Mesenchymal stem cell (in vitro differentiated cells and primary cell): ENCODE results near the gene SLC39A13. TPM values are rescaled to one million over a fixed set of nuclear protein-coding genes. Genes with fewer than 3 reads are reported as not detected.

ENCODE experiments used
- DNase-seq: peaks from one replicate; pipeline ENCODE4 v3.0.0-alpha.2; 2013
- H2AFZ ChIP-seq: one replicate; pipeline ENCODE4 v1.6.1; 2013; ENCODE audit warnings: low read depth, mild to moderate bottlenecking, control low read depth, inconsistent platforms, low read length, moderate library complexity
- H2AK5ac ChIP-seq: 2 replicates; pipeline ENCODE4 v1.6.1; 2013; ENCODE audit warnings: low read length, moderate library complexity, mild to moderate bottlenecking, inconsistent platforms; ENCODE audit not compliant: severe bottlenecking
- H2BK120ac ChIP-seq: one replicate; pipeline ENCODE4 v1.6.1; 2013; ENCODE audit warnings: low read depth, mild to moderate bottlenecking, inconsistent platforms, low read length, moderate library complexity
- H2BK12ac ChIP-seq, 2 experiments: one replicate each; pipeline ENCODE4 v1.6.1; 2013; ENCODE audit warnings: inconsistent platforms in 2 of 2, low read length in 2 of 2, mild to moderate bottlenecking in 2 of 2, moderate library complexity in 2 of 2, control low read depth in 1 of 2
- H2BK15ac ChIP-seq: one replicate; pipeline ENCODE4 v1.6.1; 2013; ENCODE audit warnings: mild to moderate bottlenecking, low read depth, inconsistent platforms; ENCODE audit not compliant: poor library complexity, severe bottlenecking
- H2BK5ac ChIP-seq: 2 replicates; pipeline ENCODE4 v1.6.1; 2013; ENCODE audit warnings: low read depth, mild to moderate bottlenecking, low read length, control low read depth, inconsistent platforms; ENCODE audit not compliant: poor library complexity, severe bottlenecking
- H3K14ac ChIP-seq, 2 experiments: one replicate each; pipeline ENCODE4 v1.6.1; 2013; ENCODE audit warnings: inconsistent platforms in 2 of 2, low read length in 2 of 2, control low read depth in 1 of 2, mild to moderate bottlenecking in 1 of 2, moderate library complexity in 1 of 2
- H3K18ac ChIP-seq, 2 experiments: one replicate each; pipeline ENCODE4 v1.6.1; 2013; ENCODE audit warnings: inconsistent platforms in 2 of 2, low read length in 2 of 2, control low read depth in 1 of 2, low read depth in 1 of 2, mild to moderate bottlenecking in 1 of 2
- H3K23ac ChIP-seq, 2 experiments: one replicate each; pipeline ENCODE4 v1.6.1; 2013; ENCODE audit warnings: inconsistent platforms in 2 of 2, low read length in 2 of 2, mild to moderate bottlenecking in 2 of 2, moderate library complexity in 2 of 2, control low read depth in 1 of 2
- H3K27ac ChIP-seq: 2 replicates; pipeline ENCODE4 v1.5.1; 2013; ENCODE audit warnings: mild to moderate bottlenecking, moderate library complexity, low read length, control low read depth, inconsistent platforms; ENCODE audit not compliant: poor library complexity, severe bottlenecking
- H3K27me3 ChIP-seq, 2 experiments: 2 replicates each; pipeline versions ENCODE4 v1.6.1 to v1.7.0; 2013; ENCODE audit warnings: low read length in 2 of 2, mild to moderate bottlenecking in 2 of 2, moderate library complexity in 2 of 2, control low read depth in 1 of 2, inconsistent platforms in 1 of 2; ENCODE audit not compliant: control insufficient read depth in 1 of 2, insufficient read depth in 1 of 2
- H3K36me3 ChIP-seq, 2 experiments: 2 replicates each; pipeline versions ENCODE4 v1.6.1 to v1.7.0; 2013; ENCODE audit warnings: low read length in 2 of 2, control low read depth in 1 of 2, inconsistent platforms in 1 of 2, low read depth in 1 of 2, mild to moderate bottlenecking in 1 of 2; ENCODE audit not compliant: insufficient read depth in 2 of 2, control insufficient read depth in 1 of 2
- H3K4ac ChIP-seq, 2 experiments: one replicate each; pipeline ENCODE4 v1.6.1; 2013; ENCODE audit warnings: inconsistent platforms in 2 of 2, low read length in 2 of 2, mild to moderate bottlenecking in 2 of 2, moderate library complexity in 2 of 2, control low read depth in 1 of 2, low read depth in 1 of 2
- H3K4me1 ChIP-seq: 2 replicates; pipeline ENCODE4 v1.6.1; 2013; ENCODE audit warnings: low read depth, low read length, control low read depth; ENCODE audit not compliant: control insufficient read depth, insufficient read depth
- H3K4me2 ChIP-seq: 2 replicates; pipeline ENCODE4 v1.6.1; 2013; ENCODE audit warnings: low read length, mild to moderate bottlenecking, inconsistent platforms; ENCODE audit not compliant: poor library complexity, severe bottlenecking
- H3K4me3 ChIP-seq, 2 experiments: 2 replicates each; pipeline versions ENCODE4 v1.5.1 to v1.7.0; 2013; ENCODE audit warnings: low read length in 2 of 2, mild to moderate bottlenecking in 2 of 2, control low read depth in 1 of 2, low read depth in 1 of 2; ENCODE audit not compliant: insufficient read depth in 1 of 2
- H3K79me1 ChIP-seq: replicated peaks from 2 replicates; pipeline ENCODE4 v1.6.1; 2013; ENCODE audit warnings: mild to moderate bottlenecking, control low read depth, low read length, inconsistent platforms; ENCODE audit not compliant: poor library complexity, severe bottlenecking
- H3K9ac ChIP-seq: 2 replicates; pipeline ENCODE4 v1.7.0; 2013; ENCODE audit warnings: mild to moderate bottlenecking, low read length, moderate library complexity
- H3K9me3 ChIP-seq: 2 replicates; pipeline ENCODE4 v1.7.0; 2013; ENCODE audit warnings: mild to moderate bottlenecking, low read length; ENCODE audit not compliant: control insufficient read depth
- H4K8ac ChIP-seq: one replicate; pipeline ENCODE4 v1.6.1; 2013; ENCODE audit warnings: inconsistent platforms, mild to moderate bottlenecking, low read length, moderate library complexity
- H4K91ac ChIP-seq: one replicate; pipeline ENCODE4 v1.6.1; 2013; ENCODE audit warnings: mild to moderate bottlenecking, low read length, inconsistent platforms
- WGBS: methylation state at CpG from one replicate; pipeline ENCODE4 v1.1.7; 2013; ENCODE audit warnings: mixed read lengths; 5-methylcytosine and 5-hydroxymethylcytosine counted together
- polyA plus RNA-seq, 2 experiments: library from polyadenylated mRNA; stranded (reverse); fragments of 200-250 nt; gene quantifications; one replicate each; pipeline ENCODE4 v1.2.3, GENCODE V29; 2013

SLC39A13 gene
- 89.2 TPM for polyA plus RNA-seq (2013, experiment 1 of 2)
- polyA plus RNA-seq (2013, experiment 2 of 2): 88.7 TPM

GRCh38 chr11:47407746-47408590 is at the start of gene SLC39A13:
Gene SLC39A13, plus strand, starts transcription at chr11:47408590. Its CDS starts 1,505 bp downstream, at chr11:47410095.
- Histone ChIP-seq H2BK15ac (peak within 1 kb of the TSS; percentile 97), H2BK12ac (peak within 1 kb of the TSS; percentile 34 to 84), H3K9ac (peak within 1 kb of the TSS; percentile 100), H4K8ac (peak within 1 kb of the TSS; percentile 96), H3K4me2 (peak within 1 kb of the TSS; percentile 87), H2AFZ (peak within 1 kb of the TSS; percentile 29), H3K18ac (peak within 1 kb of the TSS; percentile 82 to 91), H3K23ac (peak within 1 kb of the TSS in 1 of 2 experiments; percentile 77), H4K91ac (peak within 1 kb of the TSS; percentile 93), H3K4me3 (peak within 1 kb of the TSS; percentile 80 to 98), H3K27ac (peak within 1 kb of the TSS; percentile 98), H3K9me3 (no peaks in the 10 kb centered on the region), H2AK5ac (peak within 1 kb of the TSS; percentile 78), H3K27me3 (no peaks in the 10 kb centered on the region), H3K14ac (peak within 1 kb of the TSS in 1 of 2 experiments; percentile 95), H2BK120ac (peak within 1 kb of the TSS; percentile 73), H3K4ac (peak within 1 kb of the TSS; percentile 98 to 99), H3K4me1 (peaks cover 34% of the 10 kb centered on the region), H2BK5ac (peak within 1 kb of the TSS; percentile 93), H3K79me1 (peaks cover 9% of the 10 kb centered on the region), H3K36me3 (peaks cover 23 to 25% of the 10 kb centered on the region in 2 experiments)
- WGBS: 3% methylated on average over 43 of the region's 70 CpGs
- DNase-seq: peak; percentile 96

DNA sequence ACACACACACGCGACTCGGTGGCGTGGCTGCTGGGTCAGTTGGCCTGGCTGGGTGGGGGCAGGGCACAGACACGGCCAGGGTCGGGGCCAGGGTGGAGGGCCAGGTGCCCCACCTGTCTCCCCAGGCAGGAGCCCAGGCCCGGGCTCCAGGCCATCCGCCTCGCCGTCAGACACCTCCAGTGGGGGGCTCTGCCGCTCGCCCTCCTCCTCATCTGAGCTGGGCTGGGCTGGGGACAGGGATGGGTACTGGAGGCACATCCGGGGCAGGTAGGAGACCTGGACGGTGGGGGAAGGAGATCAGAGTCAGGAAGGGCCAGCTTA is 49.7 kb upstream of the SLC39A13 start:
- H3K79me1 ChIP-seq: no peaks in the 10 kb centered on the region
- WGBS: 92% methylated on average over 14 of the region's 14 CpGs
- H2BK12ac ChIP-seq: no peak overlapping the region

DNA sequence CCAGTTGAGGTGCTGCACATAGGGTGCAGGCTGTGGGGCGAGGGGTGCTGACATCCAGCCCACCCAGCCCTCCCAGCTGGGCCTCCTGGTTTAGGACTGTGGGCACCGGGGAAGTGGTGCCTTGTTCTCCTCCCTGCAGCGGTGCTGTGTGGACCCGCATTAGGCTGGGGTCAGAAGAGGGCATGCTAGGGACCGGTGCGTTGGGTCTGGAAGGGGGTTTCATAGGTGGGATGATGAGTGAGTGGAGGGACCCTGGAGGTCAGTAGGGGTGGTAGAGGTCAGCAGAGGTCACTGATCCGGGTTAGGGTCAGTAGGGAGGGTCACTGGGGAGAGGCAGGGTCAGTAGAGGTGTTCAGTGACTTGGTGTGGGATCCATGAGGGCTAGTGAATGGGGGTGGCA is 49.2 kb upstream of the SLC39A13 start:
- Histone ChIP-seq H3K4me1 (peaks cover 7% of the 10 kb centered on the region), H3K9ac (no peak overlapping the region), H3K23ac (no peak overlapping the region), H2AFZ (no peak overlapping the region), H3K4me2 (no peak overlapping the region), H3K27me3 (peaks cover 0 to under 1% of the 10 kb centered on the region in 2 experiments), H3K18ac (no peak overlapping the region), H3K27ac (no peak overlapping the region), H2BK120ac (no peak overlapping the region), H3K9me3 (no peaks in the 10 kb centered on the region), H3K4me3 (no peak overlapping the region), H3K36me3 (no peaks in the 10 kb centered on the region), H4K8ac (no peak overlapping the region), H2BK15ac (no peak overlapping the region), H3K14ac (no peak overlapping the region), H2BK12ac (no peak overlapping the region), H2BK5ac (no peak overlapping the region), H4K91ac (no peak overlapping the region), H3K79me1 (no peaks in the 10 kb centered on the region), H2AK5ac (no peak overlapping the region), H3K4ac (no peak overlapping the region)
- DNase-seq: no peak
- WGBS: 90% methylated on average over 7 of the region's 7 CpGs

More for the DNA sequence above, 49.7 kb upstream of the SLC39A13 start:
- Histone ChIP-seq H3K27ac (no peak overlapping the region), H2BK5ac (no peak overlapping the region), H4K91ac (peak overlapping the region; percentile 57), H3K14ac (no peak overlapping the region), H3K4me2 (no peak overlapping the region), H3K4ac (no peak overlapping the region), H3K9me3 (no peaks in the 10 kb centered on the region), H2BK15ac (no peak overlapping the region), H3K18ac (no peak overlapping the region), H3K23ac (no peak overlapping the region), H4K8ac (no peak overlapping the region), H3K36me3 (no peaks in the 10 kb centered on the region), H2AFZ (no peak overlapping the region), H2AK5ac (no peak overlapping the region), H3K27me3 (no peaks in the 10 kb centered on the region), H3K9ac (no peak overlapping the region), H3K4me3 (no peak overlapping the region), H2BK120ac (no peak overlapping the region), H3K4me1 (peaks cover 7% of the 10 kb centered on the region)
- DNase-seq: no peak

GRCh38 chr11:47359586-47359985 is 48.8 kb upstream of the SLC39A13 start:
- Histone ChIP-seq H3K18ac (no peak overlapping the region), H3K23ac (no peak overlapping the region), H3K36me3 (no peaks in the 10 kb centered on the region), H3K4me1 (peaks cover 7% of the 10 kb centered on the region), H3K27ac (no peak overlapping the region), H3K9ac (no peak overlapping the region), H3K4ac (no peak overlapping the region), H3K79me1 (no peaks in the 10 kb centered on the region), H4K91ac (no peak overlapping the region), H3K9me3 (no peaks in the 10 kb centered on the region), H3K4me2 (no peak overlapping the region), H2AFZ (no peak overlapping the region), H2BK5ac (no peak overlapping the region), H4K8ac (no peak overlapping the region), H2BK12ac (no peak overlapping the region), H3K14ac (no peak overlapping the region), H2BK120ac (no peak overlapping the region), H3K27me3 (peaks cover 2 to 5% of the 10 kb centered on the region in 2 experiments), H3K4me3 (no peak overlapping the region), H2AK5ac (no peak overlapping the region), H2BK15ac (no peak overlapping the region)
- 89% methylated on average over 17 of the region's 17 CpGs for WGBS
- no peak for DNase-seq
